Hematopoietic multipotent progenitor cell treated with erythropoietin and hydrocortisone succinate and interleukin-3 and kit ligand, for 8 days (in vitro differentiated cells): ENCODE measurements around the gene PYM1.
"Not testable (repeated sequence)": the region's sequence is repeated elsewhere in the genome, so short reads cannot be mapped to it uniquely, and the experiment has no call there.

Source experiments
- DNase-seq: peaks from one replicate; pipeline ENCODE4 v3.0.0-alpha.2; 2015

Gene PYM1

GRCh38 chr12:55908726-55909512, 18.8 kb downstream of the PYM1 start:
- DNase-seq: no peak

GRCh38 chr12:55906056-55906455, 21.6 kb downstream of the PYM1 start:
- no peak for DNase-seq

- DNase-seq: no peak
These were observed 25.7 kb downstream of the PYM1 start for GRCh38 chr12:55901881-55902490.

GRCh38 chr12:55899082-55899481, 28.6 kb downstream of the PYM1 start:
- no peak for DNase-seq

GRCh38 chr12:55893723-55894122, 34.0 kb downstream of the PYM1 start:
- DNase-seq: no peak

- no peak for DNase-seq
These were observed 36.4 kb downstream of the PYM1 start for GRCh38 chr12:55891310-55891709.

GRCh38 chr12:55885113-55885512, 42.6 kb downstream of the PYM1 start:
- no peak for DNase-seq

- no peak for DNase-seq
These were observed 49.9 kb downstream of the PYM1 start for GRCh38 chr12:55877824-55878223.

- no peak for DNase-seq
These were observed 51.8 kb downstream of the PYM1 start for GRCh38 chr12:55875704-55876467.

GRCh38 chr12:55874443-55874842, 53.3 kb downstream of the PYM1 start:
- DNase-seq: no peak

GRCh38 chr12:55866454-55867004, 61.2 kb downstream of the PYM1 start:
- not testable (repeated sequence) for DNase-seq

GRCh38 chr12:55865327-55865726, 62.4 kb downstream of the PYM1 start:
- no peak for DNase-seq

- DNase-seq: not testable (repeated sequence)
These were observed 64.8 kb downstream of the PYM1 start for GRCh38 chr12:55862931-55863330.

- DNase-seq: no peak
These were observed 65.4 kb downstream of the PYM1 start for GRCh38 chr12:55862286-55862685.

- no peak for DNase-seq
These were observed 65.8 kb downstream of the PYM1 start for GRCh38 chr12:55861871-55862270.

- no peak for DNase-seq
These were observed 66.3 kb downstream of the PYM1 start for GRCh38 chr12:55861396-55861795.

- DNase-seq: no peak
These were observed 75.0 kb downstream of the PYM1 start for GRCh38 chr12:55852740-55853139.
